Naive B cell (primary cell): ENCODE measurements around the gene STAT5A. TPM values are rescaled to one million over a fixed set of nuclear protein-coding genes. Genes with fewer than 3 reads are reported as not detected.

Experiments
- ATAC-seq, 2 donors: fragments of 150-1000 bp; cut with Tn5 transposase; 2 replicates each; pipeline ENCODE4 v1.10.0; 2021; ENCODE audit warnings: low read depth in 2 of 2, mild to moderate bottlenecking in 2 of 2, moderate library complexity in 2 of 2
- DNase-seq: peaks from one replicate; pipeline ENCODE4 v3.0.0; 2022
- H3K27ac Mint-ChIP-seq, 6 donors: one replicate each; pipeline ENCODE4 v1.8.0; 2020 to 2022; ENCODE audit warnings: mild to moderate bottlenecking in 6 of 6, mixed read lengths in 6 of 6, moderate library complexity in 5 of 6, inconsistent platforms in 2 of 6
- H3K27me3 Mint-ChIP-seq, 3 donors: one replicate each; pipeline ENCODE4 v1.8.0; 2021 to 2022; ENCODE audit warnings: mixed read lengths in 3 of 3, mild to moderate bottlenecking in 1 of 3
- H3K36me3 Mint-ChIP-seq, 2 donors: one replicate each; pipeline ENCODE4 v1.8.0; 2020 to 2022; ENCODE audit warnings: mixed read lengths in 2 of 2, inconsistent platforms in 1 of 2, mild to moderate bottlenecking in 1 of 2
- H3K4me1 Mint-ChIP-seq, 3 donors: one replicate each; pipeline ENCODE4 v1.8.0; 2020 to 2022; ENCODE audit warnings: mixed read lengths in 3 of 3, inconsistent platforms in 1 of 3, mild to moderate bottlenecking in 1 of 3, moderate library complexity in 1 of 3
- H3K4me3 Mint-ChIP-seq, 8 donors: one replicate each; pipeline ENCODE4 v1.8.0; 2020 to 2022; ENCODE audit warnings: mild to moderate bottlenecking in 8 of 8, mixed read lengths in 8 of 8, moderate library complexity in 8 of 8, inconsistent platforms in 2 of 8
- H3K9me3 Mint-ChIP-seq, 7 donors: one replicate each; pipeline ENCODE4 v1.8.0; 2020 to 2022; ENCODE audit warnings: mixed read lengths in 7 of 7, mild to moderate bottlenecking in 5 of 7, inconsistent platforms in 2 of 7, moderate library complexity in 1 of 7
- polyA plus RNA-seq, 6 donors: library from polyadenylated mRNA; unstranded; fragments of 300-500 nt; fragmentation: Illumina TruSeq; gene quantifications; one replicate each; pipeline ENCODE4 v1.2.3, GENCODE V29; 2021; ENCODE audit warnings: low read depth in 6 of 6

The STAT5A gene
- polyA plus RNA-seq, 6 donors from 2014 or later = 24.6 to 53.2 (median 45.2) TPM

DNA sequence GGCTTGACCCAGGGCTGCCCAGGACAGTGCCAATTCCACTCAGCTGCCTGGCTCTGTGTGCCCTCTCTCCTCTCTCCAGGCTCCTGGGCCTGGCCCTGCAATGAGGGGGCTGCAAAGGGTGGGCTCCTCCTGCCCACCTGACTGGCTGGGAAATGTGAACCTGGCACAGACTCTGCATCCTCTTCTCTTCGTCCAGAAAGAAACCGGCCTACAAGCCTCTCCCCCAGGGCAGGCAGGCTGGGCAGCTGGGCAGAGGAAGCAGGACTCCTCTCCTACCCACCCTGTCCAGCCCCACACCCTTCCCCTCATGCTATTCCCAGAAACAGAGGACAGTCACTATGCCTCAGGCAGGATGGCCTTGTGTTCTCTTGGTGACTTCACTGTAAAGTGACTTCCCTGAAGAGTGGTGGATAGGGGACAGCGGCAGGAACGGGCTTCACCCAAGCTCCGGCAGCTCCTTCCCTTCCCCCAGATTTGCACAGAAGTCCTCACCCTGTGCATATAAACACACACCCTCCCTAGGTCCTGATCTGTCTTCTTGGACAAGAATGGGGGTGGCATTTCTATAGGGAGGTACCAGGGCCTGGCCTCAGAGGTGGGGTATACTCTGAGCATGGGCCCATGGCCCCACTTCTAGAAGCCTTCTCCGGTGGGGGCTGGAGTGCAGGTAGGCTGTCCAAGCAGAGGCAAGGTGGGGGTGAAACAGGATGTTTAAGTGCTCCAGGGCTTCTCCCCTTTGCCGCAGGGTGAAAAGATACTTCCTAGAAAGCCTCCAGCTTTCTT lies 4.9 kb upstream of the STAT5A start:
- no peak overlapping the region for H3K27ac Mint-ChIP-seq
- no peaks in the 10 kb centered on the region for H3K36me3 Mint-ChIP-seq
- ATAC-seq (no peak), DNase-seq (no peak)
- peak overlapping the region in 1 of 8 donors; percentile 18 for H3K4me3 Mint-ChIP-seq
- H3K4me1 Mint-ChIP-seq = peaks cover 16 to 26% (median 19%) of the 10 kb centered on the region in 3 donors
- no peaks in the 10 kb centered on the region for H3K27me3 Mint-ChIP-seq
- H3K9me3 Mint-ChIP-seq = no peaks in the 10 kb centered on the region

DNA sequence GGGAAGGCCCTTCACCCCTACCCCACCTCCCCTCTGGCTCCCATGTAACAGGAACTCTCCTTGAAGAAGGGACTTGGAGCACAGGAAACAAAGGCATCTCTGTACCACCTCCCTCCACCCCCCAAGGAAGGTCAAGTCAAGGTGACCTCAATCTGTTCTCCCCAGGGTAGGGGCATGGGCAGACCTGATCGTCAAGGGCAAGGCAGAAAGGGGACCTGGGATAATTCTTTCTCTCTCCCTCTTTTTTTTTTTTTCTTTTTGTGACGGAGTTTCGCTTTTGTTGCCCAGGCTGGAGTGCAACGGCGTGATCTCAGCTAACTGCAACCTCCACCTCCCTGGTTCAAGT lies 4.3 kb upstream of the STAT5A start:
- no peak for ATAC-seq
- no peak for DNase-seq
- peaks cover 18 to 28% (median 20%) of the 10 kb centered on the region in 3 donors for H3K4me1 Mint-ChIP-seq
- no peaks in the 10 kb centered on the region for H3K27me3 Mint-ChIP-seq
- peak overlapping the region in 1 of 8 donors; percentile 18 for H3K4me3 Mint-ChIP-seq
- H3K36me3 Mint-ChIP-seq = no peaks in the 10 kb centered on the region
- H3K9me3 Mint-ChIP-seq = no peaks in the 10 kb centered on the region
- H3K27ac Mint-ChIP-seq = no peak overlapping the region

DNA sequence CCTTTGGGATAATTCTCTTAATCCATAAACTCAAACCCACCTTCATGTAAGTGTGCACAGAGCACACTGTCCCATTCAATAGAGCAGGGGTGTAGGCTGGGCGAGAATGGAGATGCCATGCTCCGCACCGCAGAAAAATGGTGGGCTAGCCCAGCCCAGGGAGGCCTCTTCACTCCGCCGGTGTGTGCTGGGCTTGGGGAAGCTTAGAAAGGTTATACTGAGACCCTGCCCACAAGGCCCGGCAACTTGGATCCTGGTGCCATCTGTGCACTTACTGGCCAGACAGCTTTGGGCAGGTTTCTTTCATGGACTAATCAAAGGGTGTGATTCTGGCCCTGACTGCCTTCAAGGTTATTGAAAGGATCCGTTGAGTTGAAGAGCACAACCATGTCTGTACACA lies 3.7 kb upstream of the STAT5A start:
- no peaks in the 10 kb centered on the region for H3K27me3 Mint-ChIP-seq
- H3K27ac Mint-ChIP-seq = no peak overlapping the region
- H3K36me3 Mint-ChIP-seq = no peaks in the 10 kb centered on the region
- peaks cover 24 to 34% (median 24%) of the 10 kb centered on the region in 3 donors for H3K4me1 Mint-ChIP-seq
- no peak for ATAC-seq
- H3K4me3 Mint-ChIP-seq = no peak overlapping the region
- DNase-seq = no peak
- H3K9me3 Mint-ChIP-seq = no peaks in the 10 kb centered on the region

DNA sequence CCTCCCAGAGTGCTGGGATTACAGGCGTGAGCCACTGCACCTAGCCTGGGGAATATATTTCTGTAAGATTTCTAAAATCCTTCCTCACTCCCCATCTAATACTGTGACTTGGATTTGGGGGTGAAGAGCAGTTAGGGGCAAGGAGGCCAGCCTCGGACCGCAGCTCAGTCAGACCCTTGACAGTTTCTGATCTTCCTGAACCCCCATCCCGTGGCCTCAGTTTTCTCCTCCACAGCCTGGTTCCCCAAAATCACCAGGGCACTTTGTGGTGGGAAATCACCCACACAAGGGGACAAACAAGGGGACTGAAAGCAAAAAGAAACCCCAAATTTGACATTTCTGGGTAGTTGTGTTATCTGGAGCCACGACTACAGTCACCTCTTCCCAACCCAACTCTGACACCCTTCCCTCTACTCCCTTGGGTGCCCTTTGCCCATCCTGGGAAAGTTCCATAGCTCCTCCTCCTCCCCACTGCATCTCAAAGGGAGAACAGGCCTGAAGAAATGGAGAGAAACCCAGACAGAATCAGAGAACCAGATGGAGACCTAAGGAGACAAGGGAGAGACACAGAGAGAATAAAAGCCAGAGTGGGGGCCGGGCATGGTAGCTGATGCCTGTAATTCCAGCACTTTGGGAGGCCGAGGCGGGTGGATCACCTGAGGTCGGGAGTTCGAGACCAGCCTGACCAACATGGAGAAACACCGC lies 2.8 kb upstream of the STAT5A start:
- H3K36me3 Mint-ChIP-seq = no peaks in the 10 kb centered on the region
- DNase-seq = no peak
- no peaks in the 10 kb centered on the region for H3K27me3 Mint-ChIP-seq
- H3K9me3 Mint-ChIP-seq = no peaks in the 10 kb centered on the region
- ATAC-seq = no peak
- H3K27ac Mint-ChIP-seq = peak overlapping the region in 2 of 6 donors; percentile 38 to 49
- peak overlapping the region in 5 of 8 donors; percentile 19 to 86 (median 61) for H3K4me3 Mint-ChIP-seq
- peaks cover 31 to 40% (median 33%) of the 10 kb centered on the region in 3 donors for H3K4me1 Mint-ChIP-seq

GRCh38 chr17:42286411-42287221 lies 1.7 kb upstream of the STAT5A start:
- DNase-seq (no peak), ATAC-seq (no peak)
- Mint-ChIP-seq H3K9me3 (no peaks in the 10 kb centered on the region), H3K36me3 (no peaks in the 10 kb centered on the region), H3K27ac (peak overlapping the region; percentile 58 to 98 (median 80)), H3K4me1 (peaks cover 33 to 47% (median 41%) of the 10 kb centered on the region in 3 donors), H3K27me3 (no peaks in the 10 kb centered on the region), H3K4me3 (peak overlapping the region; percentile 86 to 99 (median 96))

DNA sequence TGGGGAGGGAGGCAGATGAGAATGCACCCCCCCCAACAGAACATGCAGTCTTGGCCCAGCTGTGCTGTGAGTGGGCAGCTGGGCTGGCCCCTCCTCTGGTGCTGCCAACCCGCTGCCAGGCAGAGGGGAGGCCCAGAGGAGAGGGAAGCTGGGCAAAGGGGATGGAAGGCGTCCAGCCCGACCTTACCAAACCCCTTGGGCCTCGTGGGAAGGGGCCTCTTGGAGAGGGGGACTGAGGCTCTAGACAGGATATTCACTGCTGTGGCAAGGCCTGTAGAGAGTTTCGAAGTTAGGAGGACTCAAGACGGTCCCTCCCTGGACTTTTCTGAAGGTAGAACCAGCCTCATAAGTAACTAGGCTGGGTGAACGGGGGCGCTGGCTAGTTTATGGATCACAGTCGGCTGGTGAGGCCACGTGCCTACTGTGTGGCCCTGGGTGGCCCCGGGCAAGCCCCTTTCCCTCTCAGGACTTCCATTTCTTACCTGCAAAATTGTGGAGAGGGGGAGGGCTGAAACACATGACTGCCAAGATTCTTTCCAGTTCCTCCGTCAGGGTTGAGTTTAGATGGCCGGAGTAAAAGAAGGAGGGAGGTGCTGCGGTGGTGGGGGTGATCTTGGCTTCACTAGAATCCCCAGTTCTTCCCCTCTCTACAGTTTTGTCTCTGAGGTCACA lies 857 bp upstream of the STAT5A start:
- Mint-ChIP-seq H3K9me3 (no peaks in the 10 kb centered on the region), H3K27me3 (no peaks in the 10 kb centered on the region), H3K4me1 (peaks cover 35 to 52% (median 41%) of the 10 kb centered on the region in 3 donors), H3K4me3 (peak overlapping the region; percentile 86 to 99 (median 96)), H3K27ac (peak overlapping the region; percentile 76 to 98 (median 96)), H3K36me3 (no peaks in the 10 kb centered on the region)
- DNase-seq = peak; percentile 40
- ATAC-seq = peak; percentile 19 to 50

- Mint-ChIP-seq H3K4me1 (peaks cover 36 to 55% (median 46%) of the 10 kb centered on the region in 3 donors), H3K4me3 (peak overlapping the region; percentile 86 to 96 (median 88)), H3K36me3 (no peaks in the 10 kb centered on the region), H3K27me3 (no peaks in the 10 kb centered on the region), H3K27ac (peak overlapping the region; percentile 64 to 95 (median 90)), H3K9me3 (no peaks in the 10 kb centered on the region)
- DNase-seq (peak; percentile 58), ATAC-seq (peak; percentile 34 to 38)
Observed at GRCh38 chr17:42288803-42289610, 709 bp downstream of the STAT5A start.

DNA sequence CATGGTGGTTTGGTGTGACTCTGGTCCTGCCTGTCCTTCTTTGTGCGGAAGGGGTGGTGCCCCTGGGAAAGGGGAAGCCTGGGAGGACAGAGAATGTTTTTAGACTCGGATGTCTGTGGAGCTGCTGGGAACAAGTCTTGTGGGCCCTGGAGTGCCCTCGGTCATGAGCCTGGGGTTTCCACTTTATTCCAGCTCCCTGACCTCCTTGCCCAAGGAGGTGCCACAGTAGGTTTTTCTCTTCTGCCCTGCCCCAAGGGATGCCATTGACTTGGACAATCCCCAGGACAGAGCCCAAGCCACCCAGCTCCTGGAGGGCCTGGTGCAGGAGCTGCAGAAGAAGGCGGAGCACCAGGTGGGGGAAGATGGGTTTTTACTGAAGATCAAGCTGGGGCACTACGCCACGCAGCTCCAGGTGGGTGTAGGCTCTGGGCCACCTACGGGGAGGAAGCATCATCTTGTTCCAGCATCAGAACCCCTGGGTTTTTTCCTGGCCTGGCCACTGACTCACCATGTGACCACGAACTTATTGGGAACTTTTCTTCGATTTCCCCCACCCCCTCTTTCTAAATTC lies 1.4 kb downstream of the STAT5A start:
- H3K27me3 Mint-ChIP-seq = no peaks in the 10 kb centered on the region
- H3K36me3 Mint-ChIP-seq = no peaks in the 10 kb centered on the region

GRCh38 chr17:42290577-42290976 lies 2.3 kb downstream of the STAT5A start:
- DNase-seq = no peak
- no peaks in the 10 kb centered on the region for H3K9me3 Mint-ChIP-seq
- H3K27me3 Mint-ChIP-seq = no peaks in the 10 kb centered on the region
- peaks cover 35 to 57% (median 46%) of the 10 kb centered on the region in 3 donors for H3K4me1 Mint-ChIP-seq
- ATAC-seq = no peak
- H3K4me3 Mint-ChIP-seq = peak overlapping the region in 4 of 8 donors; percentile 32 to 92 (median 74)
- H3K36me3 Mint-ChIP-seq = peaks cover 3 to 7% of the 10 kb centered on the region in 2 donors
- H3K27ac Mint-ChIP-seq = peak overlapping the region in 3 of 6 donors; percentile 9 to 83 (median 56)

More for the DNA sequence above, 1.4 kb downstream of the STAT5A start:
- Mint-ChIP-seq H3K4me1 (peaks cover 36 to 55% (median 46%) of the 10 kb centered on the region in 3 donors), H3K9me3 (no peaks in the 10 kb centered on the region), H3K27ac (peak overlapping the region; percentile 10 to 93 (median 86)), H3K4me3 (peak overlapping the region; percentile 86 to 96 (median 88))
- no peak for ATAC-seq
- DNase-seq = no peak

DNA sequence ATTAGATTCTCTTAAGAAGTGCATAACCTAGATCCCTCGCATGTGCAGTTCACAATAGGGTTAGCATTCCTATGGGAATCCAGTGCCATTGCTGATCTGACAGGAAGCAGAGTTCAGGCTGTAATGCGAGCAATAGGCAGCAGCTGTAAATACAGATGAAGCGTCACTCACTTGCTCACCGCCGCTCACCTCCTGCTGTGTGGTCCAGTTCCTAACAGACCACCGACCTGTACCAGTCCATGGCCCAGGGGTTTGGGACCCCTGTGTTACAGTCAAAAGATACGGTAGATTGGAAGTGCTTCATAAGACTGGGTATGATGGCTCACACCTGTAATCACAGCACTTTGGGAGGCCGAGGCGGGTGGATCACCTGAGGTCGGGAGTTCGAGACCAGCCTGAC lies 2.8 kb downstream of the STAT5A start:
- no peak for ATAC-seq
- peak overlapping the region in 1 of 8 donors; percentile 30 for H3K4me3 Mint-ChIP-seq
- no peak for DNase-seq
- peak overlapping the region in 3 of 6 donors; percentile 17 to 48 (median 48) for H3K27ac Mint-ChIP-seq
- peaks cover 33 to 53% (median 46%) of the 10 kb centered on the region in 3 donors for H3K4me1 Mint-ChIP-seq
- no peaks in the 10 kb centered on the region for H3K9me3 Mint-ChIP-seq
- H3K36me3 Mint-ChIP-seq = peaks cover 9 to 10% of the 10 kb centered on the region in 2 donors
- no peaks in the 10 kb centered on the region for H3K27me3 Mint-ChIP-seq

DNA sequence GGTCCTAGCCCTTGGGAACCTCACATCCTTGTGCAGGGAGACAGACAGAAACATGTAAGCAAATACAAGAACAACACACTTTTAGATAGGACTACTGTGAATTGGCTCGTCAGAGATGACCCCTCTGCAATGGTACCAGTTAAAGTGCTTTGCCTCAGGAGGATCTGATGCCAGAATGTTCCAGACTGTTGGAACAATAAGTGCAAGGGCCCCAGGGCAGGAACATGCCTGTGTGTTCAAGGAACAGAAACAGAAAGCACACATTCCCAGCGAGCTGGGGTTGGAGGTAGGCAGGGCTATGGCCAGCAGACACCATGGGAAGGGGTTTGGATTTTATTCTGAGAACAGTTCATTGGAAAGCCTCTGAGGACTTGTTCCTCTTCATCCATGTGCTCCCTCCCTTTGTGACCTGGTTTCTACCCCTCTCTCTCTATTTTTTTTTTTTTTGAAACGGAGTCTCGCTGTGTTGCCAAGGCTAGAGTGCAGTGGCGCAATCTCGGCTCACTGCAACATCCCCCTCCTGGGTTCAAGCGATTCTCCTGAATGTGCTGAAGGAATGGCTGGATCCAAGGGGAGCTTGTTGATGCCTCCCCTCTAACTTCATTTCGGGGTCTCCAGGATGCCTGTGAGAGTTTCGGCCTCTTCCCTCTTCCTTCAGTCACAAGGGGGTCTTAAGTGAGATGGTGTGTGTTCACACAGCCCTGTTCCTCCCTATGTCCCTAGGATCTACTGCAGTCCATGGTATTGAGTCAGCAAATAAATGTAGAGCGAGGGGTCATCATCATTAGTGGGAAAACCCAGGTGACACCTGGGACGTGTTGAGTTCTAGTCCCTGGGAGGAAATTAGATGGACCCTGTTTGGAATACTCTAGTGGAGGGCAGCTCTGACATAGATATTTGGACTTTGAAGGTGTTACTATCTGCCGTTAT lies 6.4 kb downstream of the STAT5A start:
- ATAC-seq = no peak
- Mint-ChIP-seq H3K4me3 (peak overlapping the region in 2 of 8 donors; percentile 2 to 45), H3K27ac (peak overlapping the region in 2 of 6 donors; percentile 24 to 51), H3K27me3 (no peaks in the 10 kb centered on the region), H3K4me1 (peaks cover 15 to 26% (median 21%) of the 10 kb centered on the region in 3 donors), H3K9me3 (no peaks in the 10 kb centered on the region), H3K36me3 (peaks cover 10% of the 10 kb centered on the region in 2 donors)
- no peak for DNase-seq
